NCI-H345 treated with DMSO at 0.1 percent for 48 hours (cell line): ENCODE results near the gene ZDHHC17.
"Not testable (repeated sequence)": the region's sequence is repeated elsewhere in the genome, so short reads cannot be mapped to it uniquely, and the experiment has no call there.

Experiments
- DNase-seq: peaks from one replicate; lab custom pipeline; 2025; ENCODE audit not compliant: unreplicated experiment; lab: John Stamatoyannopoulos, UW

Gene ZDHHC17

DNA sequence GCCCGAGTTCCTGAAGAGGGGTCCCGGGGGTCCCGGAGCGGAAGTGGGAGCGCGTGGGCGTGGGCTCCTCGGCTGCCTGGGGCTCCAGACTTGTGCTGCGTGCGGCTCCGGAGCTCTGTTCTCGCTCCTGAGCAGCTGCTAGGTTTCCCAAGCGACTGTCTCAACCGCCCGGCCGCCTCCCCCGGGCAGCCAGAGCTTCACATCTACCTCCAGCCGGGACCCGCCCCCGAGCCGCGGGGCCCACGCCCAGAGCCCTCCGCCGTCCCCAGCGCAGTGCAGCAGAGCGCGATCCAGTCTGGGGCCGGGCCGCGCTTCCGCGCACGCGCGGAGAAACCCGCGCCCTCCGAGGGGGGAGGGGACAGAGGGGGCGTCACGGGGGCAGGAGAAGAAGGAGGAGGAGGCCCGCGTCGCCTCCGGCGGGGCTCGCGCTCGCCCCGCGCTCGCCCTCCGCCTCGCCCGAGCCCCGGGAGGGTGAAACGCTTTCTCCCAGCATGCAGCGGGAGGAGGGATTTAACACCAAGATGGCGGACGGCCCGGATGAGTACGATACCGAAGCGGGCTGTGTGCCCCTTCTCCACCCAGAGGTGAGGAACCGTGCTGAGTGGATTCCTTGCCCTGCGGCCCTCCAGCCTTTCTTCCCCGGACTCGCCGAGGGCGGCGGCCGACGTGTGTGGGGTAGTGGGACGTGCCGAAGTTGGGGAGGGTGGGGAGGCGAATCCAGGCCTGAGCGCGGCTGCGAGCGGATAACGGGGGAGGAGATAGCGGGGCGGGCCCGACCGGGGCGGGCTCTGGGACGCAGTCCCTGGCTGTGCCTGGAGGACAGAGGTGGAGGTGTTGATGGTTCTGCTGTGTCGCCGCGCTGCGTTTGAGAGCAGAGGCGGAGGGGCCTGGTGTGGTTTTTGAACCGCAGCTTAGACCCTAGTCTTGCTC lies at the start of gene ZDHHC17:
Gene ZDHHC17, plus strand, starts transcription at position 370 of the 930 bp plus-strand sequence. Its CDS starts 122 bp downstream, at position 492.
- DNase-seq = peak; percentile 85

DNA sequence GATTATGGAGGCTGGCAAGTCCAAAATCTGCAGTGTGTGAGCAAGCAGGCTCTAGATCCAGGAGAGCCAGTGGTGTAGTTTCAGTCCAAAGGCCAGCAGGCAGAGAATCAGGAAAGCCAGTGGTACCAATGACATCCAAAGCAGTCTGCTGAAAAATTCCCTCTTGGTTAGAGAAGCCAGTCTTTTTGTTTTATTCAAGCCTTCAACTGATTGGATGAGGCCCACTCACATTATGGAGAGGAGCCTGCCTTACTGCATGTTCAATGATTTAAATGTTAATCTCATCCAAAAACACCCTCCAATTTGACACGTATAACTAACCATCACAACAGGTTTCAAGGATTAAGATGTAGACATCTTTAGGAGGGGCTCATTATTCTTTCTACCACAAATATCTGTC lies 49.5 kb upstream of the ZDHHC17 start:
- DNase-seq = no peak

GRCh38 chr12:76714861-76715260 lies 49.1 kb upstream of the ZDHHC17 start:
- DNase-seq = no peak

GRCh38 chr12:76715332-76715731 lies 48.6 kb upstream of the ZDHHC17 start:
- no peak for DNase-seq

DNA sequence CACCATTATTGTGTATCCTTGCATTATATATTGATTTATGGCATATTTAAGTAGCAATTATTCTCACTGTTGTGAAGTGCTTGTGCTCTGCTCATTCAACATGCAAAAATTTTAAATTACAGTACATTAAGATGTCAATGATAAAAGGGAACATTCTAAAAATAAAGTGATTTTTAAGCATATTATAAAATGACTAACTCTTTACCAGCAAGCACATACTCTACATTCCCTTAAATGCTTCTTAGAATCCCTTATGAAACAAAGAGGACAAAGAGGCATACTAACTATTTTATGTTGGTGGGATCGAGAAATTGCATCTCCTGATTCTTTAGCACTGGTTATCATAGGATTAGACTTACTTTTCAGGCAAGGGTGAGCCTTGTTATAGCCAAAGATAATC lies 46.6 kb upstream of the ZDHHC17 start:
- DNase-seq = no peak

DNA sequence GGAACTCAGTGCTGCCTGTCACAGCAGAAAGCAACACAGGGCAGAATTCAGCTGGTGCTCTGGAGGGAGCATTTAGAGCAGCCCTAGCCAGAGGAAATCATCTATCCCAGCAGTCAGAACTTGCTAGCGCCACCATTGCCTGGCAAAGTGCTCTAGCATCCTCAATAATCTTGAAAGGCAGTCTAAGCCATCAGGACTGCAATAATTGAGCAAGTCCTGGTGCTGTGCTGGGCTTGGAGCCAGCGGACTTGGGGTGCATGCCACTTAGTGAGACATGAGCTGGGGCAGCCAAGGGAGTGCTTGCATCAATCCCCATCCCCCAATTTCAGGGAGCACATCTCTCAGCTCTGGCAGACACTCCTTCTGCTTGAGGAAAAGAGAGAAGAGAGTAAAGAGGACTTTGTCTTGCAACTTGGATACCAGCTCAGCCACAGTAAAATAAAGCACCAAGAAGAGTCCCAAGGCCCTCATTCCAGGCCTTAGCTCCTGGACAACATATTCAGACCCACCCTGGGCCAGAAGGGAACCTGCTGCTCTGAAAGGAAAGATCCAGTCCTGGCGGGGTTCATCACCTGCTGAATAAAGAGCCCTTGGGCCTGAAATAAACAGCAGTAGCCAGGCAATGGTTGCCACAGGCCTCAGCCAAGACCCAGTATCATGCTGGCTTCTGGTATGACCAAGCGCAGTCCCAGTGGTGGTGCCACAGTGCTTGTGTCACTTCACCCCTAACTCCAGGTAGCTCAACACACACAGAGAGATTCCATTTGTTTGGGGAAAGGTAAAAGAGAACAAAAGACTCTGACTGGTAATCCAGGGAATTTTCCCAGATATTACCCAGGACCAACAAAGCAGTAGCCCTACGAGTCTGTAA lies 44.5 kb upstream of the ZDHHC17 start:
- no peak for DNase-seq

- DNase-seq = no peak
Measured at GRCh38 chr12:76720068-76720467, 43.8 kb upstream of the ZDHHC17 start.

DNA sequence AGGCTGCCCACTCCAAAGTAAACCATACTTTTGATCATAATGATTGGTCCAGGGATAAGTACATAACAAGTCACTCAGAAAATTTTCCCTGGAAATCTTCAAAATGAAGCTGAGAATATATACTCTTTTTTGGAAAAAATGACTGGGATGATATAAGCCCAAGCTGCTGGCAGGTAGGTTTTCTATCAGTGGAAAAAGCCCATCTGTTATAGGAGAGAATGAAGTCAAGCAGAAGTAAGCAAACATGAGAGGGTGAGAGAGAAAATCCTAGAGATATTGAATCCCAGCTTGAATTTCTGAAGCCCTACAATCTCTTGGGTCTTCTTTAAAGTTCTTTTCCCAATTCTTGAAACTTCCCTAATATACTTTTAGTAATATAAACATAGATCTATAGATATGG lies 37.3 kb upstream of the ZDHHC17 start:
- no peak for DNase-seq

GRCh38 chr12:76732188-76732587 lies 31.7 kb upstream of the ZDHHC17 start:
- not testable (repeated sequence) for DNase-seq

- not testable (repeated sequence) for DNase-seq
Measured at GRCh38 chr12:76737689-76738088, 26.2 kb upstream of the ZDHHC17 start.

DNA sequence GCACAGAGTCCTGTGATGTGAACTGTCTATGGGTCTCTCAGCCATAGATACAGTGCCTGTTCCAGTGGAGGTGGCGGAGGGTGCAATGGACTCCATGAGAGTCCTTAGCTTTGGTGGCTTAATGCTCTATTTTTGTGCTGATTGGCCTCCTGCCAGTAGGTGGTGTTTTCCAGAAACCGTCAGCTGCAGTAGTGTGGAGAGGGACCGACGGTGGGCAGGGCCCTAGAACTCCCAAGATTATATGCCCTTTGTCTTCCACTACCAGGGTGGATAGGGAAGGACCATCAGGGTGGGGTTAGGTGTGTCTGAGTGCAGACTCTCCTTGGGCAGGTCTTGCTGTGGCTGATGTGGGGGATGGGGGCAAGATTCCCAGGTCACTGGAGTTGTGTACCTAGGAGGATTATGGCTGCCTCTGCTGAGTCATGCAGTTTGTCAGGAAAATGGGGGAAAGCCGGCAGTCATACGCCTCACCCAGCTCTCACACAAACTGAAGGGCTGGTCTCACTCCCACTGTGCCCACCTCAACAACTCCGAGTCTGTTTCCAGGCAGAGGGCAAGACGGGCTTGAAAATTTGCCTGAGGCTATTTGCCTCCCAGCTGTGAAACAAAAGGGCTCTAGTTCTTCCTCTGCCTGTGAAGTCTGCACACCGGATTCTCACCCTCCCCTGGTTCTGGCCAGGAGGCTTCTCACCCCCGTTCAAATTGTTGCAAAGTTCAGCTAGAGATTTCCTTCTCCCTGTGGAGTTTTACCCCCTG lies 24.9 kb upstream of the ZDHHC17 start:
- no peak for DNase-seq

DNA sequence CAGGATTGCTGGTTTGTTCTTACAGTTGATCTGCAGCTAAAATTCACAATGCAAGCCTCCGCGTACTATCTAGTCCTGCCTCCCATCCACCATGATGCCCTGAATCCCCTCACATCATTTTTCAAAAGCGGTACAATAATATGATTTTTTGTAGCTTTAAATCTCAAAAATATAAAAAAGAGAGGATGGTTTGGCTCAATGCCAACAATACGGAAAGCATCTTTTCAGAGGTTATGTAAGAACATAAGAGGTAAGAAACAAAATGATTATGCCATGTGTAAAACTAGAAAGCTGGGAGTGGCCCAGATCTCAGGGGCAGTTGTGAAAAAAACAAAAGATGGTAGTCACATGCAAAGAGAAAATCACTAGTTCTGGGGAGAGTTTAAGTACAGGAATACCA lies 24.0 kb upstream of the ZDHHC17 start:
- no peak for DNase-seq

GRCh38 chr12:76740501-76740900 lies 23.4 kb upstream of the ZDHHC17 start:
- DNase-seq = no peak

GRCh38 chr12:76745343-76745742 lies 18.6 kb upstream of the ZDHHC17 start:
- DNase-seq = no peak

GRCh38 chr12:76746516-76746915 lies 17.4 kb upstream of the ZDHHC17 start:
- no peak for DNase-seq

GRCh38 chr12:76747245-76747644 lies 16.7 kb upstream of the ZDHHC17 start:
- no peak for DNase-seq

- no peak for DNase-seq
Measured at GRCh38 chr12:76755829-76756379, 8.0 kb upstream of the ZDHHC17 start.

DNA sequence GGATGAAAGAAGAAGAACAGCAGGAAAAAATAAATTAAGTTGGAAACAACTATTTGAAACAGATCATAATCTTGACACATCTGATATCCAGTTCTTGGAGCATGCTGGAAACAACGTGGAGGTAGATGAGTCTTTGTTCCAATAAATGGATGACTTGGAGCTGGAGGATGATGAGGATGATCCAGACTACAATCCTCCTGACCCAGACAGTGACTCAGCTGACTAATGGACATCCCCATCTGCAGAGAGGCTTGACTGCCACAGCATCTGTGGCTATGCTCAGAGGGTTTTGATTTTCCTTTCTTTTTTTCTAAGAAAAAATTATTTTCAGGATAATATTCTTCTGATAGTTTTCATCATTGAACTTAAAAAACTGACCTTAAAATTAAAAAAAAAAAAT lies 6.2 kb upstream of the ZDHHC17 start:
- DNase-seq = no peak

- DNase-seq = no peak
Measured at GRCh38 chr12:76762601-76762980, 1.3 kb upstream of the ZDHHC17 start.

GRCh38 chr12:76764856-76765255 lies 941 bp downstream of the ZDHHC17 start:
- DNase-seq = no peak

DNA sequence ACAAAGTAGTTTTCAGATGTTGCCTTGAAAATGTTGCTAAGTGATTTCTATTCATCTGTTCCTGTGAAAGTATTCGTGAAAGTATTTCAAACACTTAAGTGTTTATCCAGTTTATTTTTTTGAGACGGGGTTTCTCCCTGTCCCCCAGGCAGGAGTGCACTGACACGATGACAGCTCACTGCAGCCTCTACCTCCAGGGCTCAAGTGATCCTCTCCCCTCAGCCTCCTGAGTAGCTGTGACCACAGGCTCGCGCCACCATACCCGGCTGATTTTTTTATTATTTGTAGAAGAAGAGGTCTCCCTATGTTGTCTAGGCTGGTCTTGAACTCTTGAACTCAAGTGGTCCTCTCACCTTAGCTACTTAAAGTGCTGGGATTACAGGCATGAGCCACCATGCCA lies 1.7 kb downstream of the ZDHHC17 start:
- no peak for DNase-seq
